Trophoblast cell (in vitro differentiated cells and primary cell): ENCODE data around the gene CCDC57.
A peak's percentile ranks its signal among the peaks of the same experiment; 100 is the strongest.

Experiments used
- DNase-seq, 2 donors: peaks; one replicate each; pipeline ENCODE4 v3.0.0-alpha.2; 2016
- H2AFZ ChIP-seq: 2 replicates; pipeline ENCODE4 v1.6.1; 2013; ENCODE audit warnings: low read length, moderate library complexity, mild to moderate bottlenecking; ENCODE audit not compliant: insufficient read depth, poor library complexity
- H2AK5ac ChIP-seq: 2 replicates; pipeline ENCODE4 v1.6.1; 2013; ENCODE audit warnings: mild to moderate bottlenecking, low read length
- H2BK120ac ChIP-seq: 2 replicates; pipeline ENCODE4 v1.6.1; 2013; ENCODE audit warnings: low read length, mild to moderate bottlenecking, moderate library complexity; ENCODE audit not compliant: insufficient read depth, poor library complexity
- H2BK12ac ChIP-seq: 2 replicates; pipeline ENCODE4 v1.6.1; 2013; ENCODE audit warnings: mild to moderate bottlenecking, low read length, moderate library complexity
- H2BK5ac ChIP-seq: 2 replicates; pipeline ENCODE4 v1.6.1; 2013; ENCODE audit warnings: low read length, low read depth, moderate library complexity, mild to moderate bottlenecking; ENCODE audit not compliant: poor library complexity
- H3K14ac ChIP-seq: 2 replicates; pipeline ENCODE4 v1.6.1; 2013; ENCODE audit warnings: mild to moderate bottlenecking, low read length
- H3K18ac ChIP-seq: 2 replicates; pipeline ENCODE4 v1.6.1; 2013; ENCODE audit warnings: mild to moderate bottlenecking, low read length
- H3K23ac ChIP-seq: 2 replicates; pipeline ENCODE4 v1.6.1; 2013; ENCODE audit warnings: low read length
- H3K27ac ChIP-seq: 2 replicates; pipeline ENCODE4 v1.5.1; 2013; ENCODE audit warnings: low read depth, mild to moderate bottlenecking, inconsistent platforms, low read length, moderate library complexity
- H3K27me3 ChIP-seq: 2 replicates; pipeline ENCODE4 v1.6.1; 2013; ENCODE audit warnings: inconsistent platforms, mild to moderate bottlenecking, low read length, moderate library complexity; ENCODE audit not compliant: insufficient read depth
- H3K36me3 ChIP-seq, 2 experiments: 1 replicate in 1 of 2; 2 replicates in 1 of 2; pipeline ENCODE4 v1.6.1; 2013; ENCODE audit warnings: low read length in 2 of 2, mild to moderate bottlenecking in 2 of 2, moderate library complexity in 1 of 2; ENCODE audit not compliant: insufficient read depth in 2 of 2, control insufficient read depth in 1 of 2
- H3K4ac ChIP-seq: 2 replicates; pipeline ENCODE4 v1.6.1; 2013; ENCODE audit warnings: low read depth, mild to moderate bottlenecking, low read length, moderate library complexity
- H3K4me1 ChIP-seq, 2 experiments: 1 replicate in 1 of 2; 2 replicates in 1 of 2; pipeline ENCODE4 v1.6.1; 2013; ENCODE audit warnings: low read length in 2 of 2, mild to moderate bottlenecking in 2 of 2, moderate library complexity in 1 of 2; ENCODE audit not compliant: insufficient read depth in 2 of 2, control insufficient read depth in 1 of 2
- H3K4me2 ChIP-seq: 2 replicates; pipeline ENCODE4 v1.6.1; 2013; ENCODE audit warnings: inconsistent platforms, mild to moderate bottlenecking, low read length, moderate library complexity
- H3K4me3 ChIP-seq: 2 replicates; pipeline ENCODE4 v1.5.1; 2013; ENCODE audit warnings: mild to moderate bottlenecking, low read depth, low read length, inconsistent platforms
- H3K79me1 ChIP-seq: one replicate; pipeline ENCODE4 v1.6.1; 2013; ENCODE audit warnings: low read length
- H3K79me2 ChIP-seq: 2 replicates; pipeline ENCODE4 v1.6.1; 2013; ENCODE audit warnings: low read length, mild to moderate bottlenecking; ENCODE audit not compliant: control insufficient read depth, insufficient read depth, poor library complexity
- H3K9ac ChIP-seq: 2 replicates; pipeline ENCODE4 v1.6.1; 2013; ENCODE audit warnings: mild to moderate bottlenecking, low read length
- H3K9me3 ChIP-seq: 2 replicates; pipeline ENCODE4 v1.6.1; 2013; ENCODE audit warnings: low read depth, mild to moderate bottlenecking, control low read depth, inconsistent platforms, low read length; ENCODE audit not compliant: insufficient read depth
- H4K12ac ChIP-seq: 2 replicates; pipeline ENCODE4 v1.6.1; 2013; ENCODE audit warnings: low read depth, mild to moderate bottlenecking, low read length, moderate library complexity
- H4K8ac ChIP-seq: 2 replicates; pipeline ENCODE4 v1.6.1; 2013; ENCODE audit warnings: low read depth, mild to moderate bottlenecking, low read length, moderate library complexity
- H4K91ac ChIP-seq: one replicate; pipeline ENCODE4 v1.6.1; 2013; ENCODE audit warnings: low read depth, mild to moderate bottlenecking, low read length, moderate library complexity
- WGBS: extraction: QIAGEN DNeasy Blood & Tissue Kit; methylation state at CpG from one replicate; pipeline ENCODE4 v1.1.7; 2013; ENCODE audit warnings: missing lambda C conversion rate; ENCODE audit not compliant: insufficient read length, insufficient coverage; ENCODE audit errors: extremely low coverage; 5-methylcytosine and 5-hydroxymethylcytosine counted together

The CCDC57 gene

GRCh38 chr17:82094931-82095776 lies 117.5 kb downstream of the CCDC57 start:
- H3K9me3 ChIP-seq, result peaks cover 5% of the 10 kb centered on the region

GRCh38 chr17:82092995-82093751 lies 119.5 kb downstream of the CCDC57 start:
- Histone ChIP-seq H3K4me2 (no peak overlapping the region), H3K79me1 (peaks cover 14% of the 10 kb centered on the region), H3K18ac (no peak overlapping the region), H3K23ac (no peak overlapping the region), H3K79me2 (peaks cover 23% of the 10 kb centered on the region), H2AFZ (no peak overlapping the region), H2AK5ac (no peak overlapping the region), H2BK120ac (no peak overlapping the region), H3K4me1 (peaks cover 15 to 20% of the 10 kb centered on the region in 2 experiments), H2BK5ac (no peak overlapping the region), H3K4ac (no peak overlapping the region), H3K4me3 (no peak overlapping the region), H4K91ac (no peak overlapping the region), H3K36me3 (peaks cover 79% of the 10 kb centered on the region in 2 experiments), H2BK12ac (no peak overlapping the region), H3K9ac (no peak overlapping the region), H4K12ac (no peak overlapping the region), H4K8ac (no peak overlapping the region), H3K9me3 (peaks cover 5% of the 10 kb centered on the region), H3K27me3 (no peaks in the 10 kb centered on the region), H3K14ac (no peak overlapping the region), H3K27ac (no peak overlapping the region)
- WGBS, result no CpG with 5 or more reads among the region's 40 CpGs
- no peak for DNase-seq

More at GRCh38 chr17:82094931-82095776, 117.5 kb downstream of the CCDC57 start:
- Histone ChIP-seq H3K4me2 (peak overlapping the region; percentile 95), H3K4ac (peak overlapping the region; percentile 1), H3K9ac (no peak overlapping the region), H3K18ac (no peak overlapping the region), H3K79me1 (peaks cover 27% of the 10 kb centered on the region), H2BK12ac (no peak overlapping the region), H4K8ac (no peak overlapping the region), H2BK5ac (no peak overlapping the region), H3K23ac (no peak overlapping the region), H3K27me3 (no peaks in the 10 kb centered on the region), H3K79me2 (peaks cover 31% of the 10 kb centered on the region), H2AK5ac (no peak overlapping the region), H3K4me3 (no peak overlapping the region), H3K4me1 (peaks cover 26 to 30% of the 10 kb centered on the region in 2 experiments), H4K91ac (no peak overlapping the region), H3K27ac (no peak overlapping the region), H4K12ac (no peak overlapping the region), H3K14ac (no peak overlapping the region), H2AFZ (no peak overlapping the region), H3K36me3 (peaks cover 59% of the 10 kb centered on the region in 2 experiments), H2BK120ac (no peak overlapping the region)
- DNase-seq, result no peak
- no CpG with 5 or more reads among the region's 37 CpGs for WGBS

GRCh38 chr17:82092628-82092994 lies 120.0 kb downstream of the CCDC57 start:
- DNase-seq, result no peak
- Histone ChIP-seq H3K4ac (no peak overlapping the region), H3K36me3 (peaks cover 84% of the 10 kb centered on the region in 2 experiments)

GRCh38 chr17:82092094-82092586 lies 120.5 kb downstream of the CCDC57 start:
- Histone ChIP-seq H4K8ac (no peak overlapping the region), H2BK12ac (no peak overlapping the region), H3K23ac (no peak overlapping the region), H3K27ac (no peak overlapping the region), H4K91ac (no peak overlapping the region), H2AK5ac (no peak overlapping the region), H3K4me1 (peaks cover 15 to 17% of the 10 kb centered on the region in 2 experiments), H3K4ac (no peak overlapping the region), H2BK5ac (no peak overlapping the region), H3K9me3 (peaks cover 7% of the 10 kb centered on the region), H3K18ac (no peak overlapping the region), H3K79me1 (peaks cover 5% of the 10 kb centered on the region), H3K14ac (no peak overlapping the region), H3K36me3 (peaks cover 89% of the 10 kb centered on the region in 2 experiments), H3K9ac (no peak overlapping the region), H3K4me3 (no peak overlapping the region), H3K27me3 (no peaks in the 10 kb centered on the region), H3K79me2 (peaks cover 16% of the 10 kb centered on the region), H4K12ac (no peak overlapping the region), H3K4me2 (no peak overlapping the region), H2BK120ac (no peak overlapping the region), H2AFZ (no peak overlapping the region)
- no CpG with 5 or more reads among the region's 23 CpGs for WGBS
- no peak for DNase-seq

More at GRCh38 chr17:82092628-82092994, 120.0 kb downstream of the CCDC57 start:
- no peak overlapping the region for H2AK5ac ChIP-seq
- no peak overlapping the region for H3K9ac ChIP-seq
- H3K79me1 ChIP-seq, result peaks cover 10% of the 10 kb centered on the region
- no peak overlapping the region for H4K8ac ChIP-seq
- H3K27ac ChIP-seq, result no peak overlapping the region
- peaks cover 5% of the 10 kb centered on the region for H3K9me3 ChIP-seq
- H3K23ac ChIP-seq, result no peak overlapping the region
- H3K4me3 ChIP-seq, result no peak overlapping the region
- no peak overlapping the region for H4K91ac ChIP-seq
- WGBS, result no CpG with 5 or more reads among the region's 20 CpGs
- no peak overlapping the region for H2BK120ac ChIP-seq
- peaks cover 15 to 20% of the 10 kb centered on the region in 2 experiments for H3K4me1 ChIP-seq
- no peak overlapping the region for H2BK5ac ChIP-seq
- H2BK12ac ChIP-seq, result no peak overlapping the region
- H4K12ac ChIP-seq, result no peak overlapping the region
- H3K4me2 ChIP-seq, result no peak overlapping the region
- peaks cover 20% of the 10 kb centered on the region for H3K79me2 ChIP-seq
- no peak overlapping the region for H2AFZ ChIP-seq
- no peak overlapping the region for H3K14ac ChIP-seq
- no peak overlapping the region for H3K18ac ChIP-seq
- H3K27me3 ChIP-seq, result no peaks in the 10 kb centered on the region
